NCI-H187 treated with DMSO at 0.1 percent for 48 hours (cell line): ENCODE results near the gene ZNF507.
A peak's percentile ranks its signal among the peaks of the same experiment; 100 is the strongest.

Experiments
- DNase-seq: peaks from one replicate; lab custom pipeline; 2025; lab: John Stamatoyannopoulos, UW

Gene ZNF507

DNA sequence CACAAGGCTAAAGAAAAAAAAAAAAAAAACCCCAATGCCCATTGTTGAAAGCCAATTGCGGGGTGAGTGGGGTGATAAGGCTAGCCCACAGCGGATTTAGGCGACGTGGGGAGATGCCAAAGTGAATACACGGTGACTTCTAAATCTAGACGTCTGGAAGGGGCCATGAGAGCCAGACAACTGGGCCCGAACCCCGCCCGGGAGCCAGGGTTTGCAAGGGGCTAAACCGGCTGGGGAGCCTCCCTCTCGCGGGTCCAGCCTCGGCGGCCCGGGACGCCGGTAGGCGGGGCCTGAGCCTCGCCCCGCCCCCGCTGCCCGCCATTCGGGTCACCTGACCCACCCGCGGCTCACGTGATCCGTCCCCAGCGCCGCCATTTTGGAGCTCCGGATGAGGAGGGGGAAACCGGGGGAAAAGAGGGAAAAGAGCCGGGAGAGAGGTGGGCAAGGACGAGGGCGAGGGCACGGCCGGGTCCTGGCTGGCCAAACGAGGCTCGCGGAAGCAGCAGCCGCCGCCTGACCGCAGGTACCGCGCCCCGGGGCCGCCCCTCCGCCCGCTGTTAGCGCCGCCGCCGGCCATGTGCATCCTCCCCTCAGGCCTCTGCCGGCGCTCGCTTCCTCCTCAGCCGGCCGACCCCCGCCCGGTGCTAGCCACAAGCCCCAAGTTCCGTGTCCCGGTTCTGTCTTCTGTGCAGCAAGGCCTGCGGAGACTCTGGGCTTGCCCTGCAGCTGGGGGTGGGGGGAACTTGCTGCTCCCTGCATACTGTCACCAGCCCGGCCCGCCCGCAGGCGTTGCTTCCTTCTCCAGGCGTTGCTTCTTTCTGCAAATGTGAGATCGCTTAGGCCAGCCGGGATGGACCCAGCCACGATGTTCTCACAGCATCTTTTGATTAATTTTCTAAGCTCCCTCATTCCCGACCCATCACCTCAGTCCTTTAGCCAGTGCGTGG is at the start of gene ZNF507:
Gene ZNF507, plus strand, starts transcription at position 350 of the 947 bp plus-strand sequence. CDS start 7,221 bp downstream, outside the sequence.
- peak; percentile 38 for DNase-seq

DNA sequence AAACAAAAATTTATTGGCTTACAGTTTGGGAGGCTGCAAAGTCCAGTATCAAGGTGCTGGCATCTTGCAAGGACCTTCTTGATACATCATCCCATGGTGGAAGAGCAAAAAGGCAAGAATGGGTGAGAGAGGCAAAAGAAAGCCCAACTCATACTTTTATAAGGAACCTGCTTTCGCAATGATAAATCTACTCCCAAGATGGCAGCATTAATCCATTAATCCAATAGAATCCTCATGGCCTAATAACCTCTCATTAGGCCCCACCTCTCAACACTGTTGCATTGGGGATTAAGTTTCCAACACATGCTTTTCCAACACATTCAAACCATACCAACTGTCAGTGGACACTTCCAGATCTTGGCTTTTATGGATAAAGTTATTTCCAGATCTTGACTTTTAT is 48.7 kb upstream of the ZNF507 start:
- DNase-seq, result no peak

DNA sequence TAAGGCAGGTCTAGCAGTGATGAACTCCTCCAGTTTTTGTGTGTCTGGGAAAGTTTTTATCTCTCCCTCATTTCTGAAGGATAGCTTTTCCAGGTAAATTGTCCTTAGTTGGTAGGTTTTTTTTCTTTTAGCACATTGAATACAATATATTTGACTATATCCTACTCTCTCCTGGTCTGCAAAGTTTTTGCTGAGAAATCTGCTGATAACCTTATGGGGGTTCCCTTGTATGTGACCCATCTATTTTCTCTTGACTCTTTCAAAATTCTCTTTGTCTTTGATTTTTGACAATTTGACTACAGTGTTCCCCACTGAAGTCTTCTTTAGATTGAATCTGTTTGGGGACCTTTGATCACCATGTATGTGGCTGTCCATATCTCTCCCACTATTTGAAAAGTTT is 42.6 kb upstream of the ZNF507 start:
- no peak for DNase-seq

DNA sequence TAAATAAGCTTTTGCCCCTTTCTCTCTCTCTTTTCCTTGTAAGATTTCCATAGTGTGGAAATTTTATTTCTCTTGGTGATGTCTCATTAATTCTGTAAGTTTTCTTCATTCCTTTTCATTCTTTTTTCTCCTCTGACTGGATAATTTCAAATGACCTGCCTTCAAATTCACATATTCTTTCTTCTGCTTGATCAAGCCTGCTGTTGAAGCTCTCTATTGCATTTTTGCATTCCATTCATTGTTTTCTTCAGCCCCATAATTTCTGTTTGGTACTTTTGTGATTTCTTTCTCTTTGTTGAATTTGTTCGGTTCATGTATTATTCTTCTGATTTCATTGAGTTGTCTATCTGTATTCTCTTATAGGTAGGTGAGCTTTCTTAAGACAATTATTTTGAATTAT is 42.2 kb upstream of the ZNF507 start:
- DNase-seq, result no peak

DNA sequence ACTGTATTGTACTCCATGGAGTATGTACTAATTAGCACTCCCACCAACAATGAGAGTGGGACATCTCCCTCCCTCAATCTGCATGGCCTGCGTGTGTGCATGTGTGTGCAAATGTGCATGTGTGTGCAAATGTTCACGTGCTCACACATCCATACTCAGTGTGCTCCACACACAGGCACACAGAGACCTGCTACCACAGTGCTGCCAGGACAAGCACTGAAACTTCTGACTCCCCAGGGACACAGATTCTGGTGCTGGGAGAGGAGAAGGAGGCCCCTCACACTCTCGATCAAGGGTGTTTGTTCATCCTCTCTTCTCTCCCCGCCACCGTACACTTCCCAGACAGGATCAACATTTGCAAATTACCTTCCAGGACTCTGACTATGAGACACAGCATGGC is 37.8 kb upstream of the ZNF507 start:
- no peak for DNase-seq

DNA sequence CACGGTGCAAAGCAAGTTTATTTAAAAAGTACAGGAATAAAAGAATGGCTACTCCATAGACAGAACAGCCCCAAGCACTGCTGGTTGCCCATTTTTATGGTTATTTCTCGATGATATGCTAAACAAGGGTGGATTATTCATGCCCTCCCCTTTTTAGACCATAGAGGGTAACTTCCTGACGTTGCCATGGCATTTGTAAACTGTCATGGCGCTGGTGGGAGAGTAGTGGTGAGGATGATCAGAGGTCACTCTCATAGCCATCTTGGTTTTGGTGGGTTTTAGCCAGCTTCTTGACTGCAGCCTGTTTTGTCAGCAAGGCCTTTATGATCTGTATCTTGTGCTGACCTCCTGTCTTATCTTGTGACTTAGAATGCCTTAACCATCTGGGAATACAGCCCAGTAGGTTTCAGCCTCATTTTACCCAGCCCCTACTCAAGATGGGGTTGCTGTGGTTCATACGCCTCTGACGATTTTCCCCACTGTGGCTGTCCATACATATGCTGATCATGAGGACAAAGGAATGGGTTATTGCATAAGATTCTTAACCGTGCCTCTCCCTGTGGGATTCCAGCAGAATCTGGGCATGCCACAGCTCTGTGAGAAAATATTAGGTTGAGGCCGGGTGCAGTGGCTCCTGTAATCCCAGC is 36.9 kb upstream of the ZNF507 start:
- no peak for DNase-seq

DNA sequence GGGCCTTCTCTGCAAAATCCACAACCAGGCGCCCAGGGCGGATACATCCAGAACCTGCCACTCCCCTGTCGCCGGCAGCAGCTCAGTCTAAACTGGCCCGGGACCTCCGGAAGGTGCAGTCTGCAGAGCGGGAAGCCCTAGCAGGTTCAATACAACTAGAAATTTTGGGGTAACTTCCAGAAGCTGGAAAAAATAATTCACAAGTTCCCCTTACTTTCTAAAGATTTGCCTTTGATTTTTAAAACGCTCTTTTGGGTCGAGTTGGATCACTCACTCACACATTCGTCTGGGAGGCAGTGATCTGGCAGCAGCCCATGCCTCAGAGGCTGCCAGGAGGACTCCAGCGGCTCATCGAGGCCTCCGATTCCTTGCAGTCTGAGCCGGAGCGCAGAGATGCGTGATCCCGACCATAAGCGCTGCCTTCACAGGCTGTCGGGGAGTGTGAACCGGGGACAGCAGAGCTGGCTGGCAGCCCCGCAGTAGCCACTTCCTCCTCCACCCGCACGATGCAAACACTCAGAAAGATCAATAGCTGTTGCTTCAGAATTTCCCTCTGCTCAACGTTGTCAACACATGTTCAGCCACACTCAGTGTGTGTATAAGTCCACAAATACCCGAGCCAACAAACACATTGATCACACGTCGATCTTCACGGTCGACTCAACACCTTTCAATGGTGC is 35.6 kb upstream of the ZNF507 start:
- no peak for DNase-seq

DNA sequence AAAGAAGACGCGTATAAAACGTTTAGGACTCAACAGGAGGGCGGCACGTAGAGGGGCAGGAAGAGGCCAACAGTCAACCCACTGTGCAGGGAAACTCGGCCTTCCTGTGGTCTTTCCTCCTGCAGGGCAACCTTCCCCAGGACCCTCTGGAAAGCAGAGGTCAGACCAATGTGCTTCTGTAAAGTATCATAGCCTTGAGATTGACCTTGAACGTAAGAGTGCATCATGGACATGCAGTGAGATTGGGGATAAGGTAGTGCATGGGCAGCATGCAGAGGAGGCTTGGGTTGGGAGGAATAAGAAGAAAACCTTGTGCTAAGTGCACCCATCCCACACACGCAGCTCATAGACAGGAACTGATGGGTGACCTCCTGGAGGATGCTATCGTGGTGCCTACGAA is 34.0 kb upstream of the ZNF507 start:
- no peak for DNase-seq

DNA sequence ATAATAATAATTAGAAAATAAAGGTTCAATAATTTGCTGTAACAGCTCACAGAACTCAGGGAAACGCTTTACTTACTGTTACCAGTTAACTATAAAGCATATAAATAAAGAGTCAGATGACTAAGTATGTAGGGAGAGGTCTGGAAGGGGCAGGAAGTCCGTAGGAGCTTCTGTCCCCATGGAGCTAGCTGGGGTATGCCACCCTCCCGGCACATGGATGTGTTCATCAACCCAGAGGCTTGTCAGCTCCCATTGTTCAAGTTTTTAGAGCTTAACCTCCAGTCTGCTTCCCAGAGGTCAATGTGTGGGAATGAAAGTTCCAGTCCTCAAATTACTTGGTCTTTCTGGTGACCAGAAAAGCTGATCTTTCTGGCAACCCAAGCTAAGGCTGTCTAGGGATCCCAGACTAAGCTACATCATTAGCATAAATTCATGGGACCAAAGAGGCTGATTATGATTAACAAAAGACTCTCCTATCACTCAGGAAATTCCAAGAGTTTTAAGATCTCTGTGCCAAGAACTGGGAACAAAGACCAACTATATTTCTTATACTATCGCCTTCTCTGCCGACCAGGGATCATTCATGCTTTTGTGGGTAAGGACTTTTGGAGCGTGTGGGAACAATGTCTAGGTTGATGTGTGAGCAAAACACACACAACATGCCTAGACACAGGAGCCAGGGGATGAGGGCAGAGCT is 31.7 kb upstream of the ZNF507 start:
- DNase-seq, result no peak

DNA sequence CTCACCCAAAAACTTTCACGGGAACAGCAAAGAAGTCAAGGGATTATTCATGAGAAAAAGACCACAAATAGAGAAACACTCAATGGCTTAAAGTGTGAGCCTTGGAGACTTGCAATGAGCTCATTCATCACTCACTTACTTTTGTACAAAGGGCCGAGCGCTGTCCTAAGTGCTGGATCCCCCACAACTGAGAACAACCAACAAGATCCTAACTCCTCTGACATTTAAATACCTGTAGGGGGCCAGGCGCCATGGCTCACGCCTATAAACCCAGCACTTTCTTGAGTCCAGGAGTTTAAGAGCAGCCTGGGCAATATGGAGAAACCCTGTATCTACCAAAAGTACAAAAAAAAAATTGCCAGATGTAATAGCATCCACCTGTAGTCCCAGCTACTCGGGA is 29.4 kb upstream of the ZNF507 start:
- DNase-seq, result no peak

DNA sequence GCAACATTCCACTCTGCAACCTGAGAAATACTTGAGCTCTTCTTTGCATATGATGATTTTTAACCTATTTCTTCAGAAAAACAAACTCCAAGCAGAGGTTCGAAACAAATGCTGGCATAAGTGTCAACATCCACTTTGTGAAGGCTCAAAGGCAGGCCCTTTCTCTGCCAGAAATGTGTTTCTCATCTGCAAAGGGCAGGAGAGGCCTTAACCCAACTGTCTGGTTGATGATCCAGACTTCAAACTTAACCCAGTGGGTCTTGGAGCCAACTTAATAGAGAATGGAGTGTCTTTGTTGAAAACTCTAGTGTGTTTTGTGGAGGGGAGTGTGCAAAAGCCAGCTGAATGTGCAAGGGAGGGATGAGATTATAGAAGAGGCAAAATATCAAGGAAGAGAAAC is 28.3 kb upstream of the ZNF507 start:
- no peak for DNase-seq

DNA sequence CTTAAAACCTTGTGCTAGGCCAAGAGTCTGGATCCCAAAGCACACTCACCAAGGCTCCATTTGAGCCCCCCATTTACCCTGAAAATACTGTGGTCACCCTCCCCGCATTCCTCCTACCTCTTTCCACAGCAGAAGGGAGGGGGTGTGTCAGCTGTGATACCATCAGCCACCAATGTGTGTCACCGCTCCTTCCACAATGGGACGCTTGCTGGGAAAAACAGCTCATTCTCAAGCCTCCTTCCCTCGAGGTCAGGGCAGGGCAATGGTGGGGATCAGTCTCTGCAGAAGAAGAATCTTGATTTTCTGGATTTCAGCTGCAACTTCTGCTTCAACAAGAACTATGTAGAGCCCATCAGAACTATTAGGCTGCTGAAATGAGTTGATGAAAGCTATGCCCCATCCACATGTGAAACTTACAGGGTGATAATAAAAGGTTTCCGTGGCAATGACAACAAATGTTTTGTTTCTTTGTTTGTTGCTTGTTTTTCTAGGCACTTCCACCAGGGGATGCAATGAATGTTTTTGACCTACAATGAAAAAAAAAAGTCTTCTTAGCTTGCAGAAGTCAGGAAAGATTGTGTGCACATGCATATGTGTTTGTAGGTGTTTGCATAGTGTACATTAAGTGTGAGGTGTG is 26.4 kb upstream of the ZNF507 start:
- DNase-seq, result no peak

DNA sequence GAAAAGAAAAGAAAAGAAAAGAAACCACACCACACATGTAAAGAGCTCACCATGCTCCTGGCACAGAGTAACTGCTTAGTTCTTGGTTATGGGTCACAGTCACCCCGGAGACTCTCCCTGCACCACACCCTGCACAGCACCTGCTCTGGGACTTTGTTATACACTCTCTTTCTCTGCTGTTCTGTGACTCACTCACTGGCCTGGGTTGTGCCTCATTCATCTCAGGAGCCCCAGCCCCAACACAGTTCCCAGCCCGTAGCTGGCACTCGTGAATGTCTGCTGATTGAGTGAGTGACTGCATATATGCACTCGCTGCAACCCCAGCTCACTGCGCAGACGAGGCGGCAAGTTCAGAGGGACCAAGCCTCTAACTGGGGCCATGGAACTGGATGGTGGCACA is 22.9 kb upstream of the ZNF507 start:
- DNase-seq, result no peak

DNA sequence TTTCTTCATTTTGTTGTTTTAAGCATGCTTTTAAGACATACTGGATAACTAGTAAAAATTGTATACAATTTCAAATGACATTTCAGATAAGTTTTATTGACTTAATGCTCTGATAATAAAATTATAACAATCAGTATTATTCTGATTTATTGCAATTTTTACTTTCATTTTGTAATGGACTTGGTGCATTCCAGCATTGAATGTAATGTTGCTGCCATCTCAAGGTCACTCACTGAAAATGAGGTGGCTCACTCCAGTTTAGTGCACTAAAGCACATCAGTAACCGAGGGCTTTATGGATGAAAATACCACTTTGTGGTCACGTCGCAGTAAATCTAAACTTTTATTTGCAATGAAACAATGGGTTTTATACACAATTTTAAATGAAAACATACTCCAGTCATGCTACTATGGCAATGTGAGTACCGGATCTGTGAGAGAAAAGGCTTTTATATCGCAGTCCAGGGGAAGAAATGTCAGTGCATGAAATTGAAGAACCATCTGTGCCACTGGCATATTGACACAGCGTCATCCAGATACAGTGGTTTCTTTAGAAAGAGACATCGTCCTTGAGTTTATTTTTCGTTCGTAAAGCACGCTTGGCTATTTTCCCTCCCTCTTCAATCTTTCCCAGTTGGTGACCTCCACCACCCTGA is 20.7 kb upstream of the ZNF507 start:
- DNase-seq, result peak; percentile 71

DNA sequence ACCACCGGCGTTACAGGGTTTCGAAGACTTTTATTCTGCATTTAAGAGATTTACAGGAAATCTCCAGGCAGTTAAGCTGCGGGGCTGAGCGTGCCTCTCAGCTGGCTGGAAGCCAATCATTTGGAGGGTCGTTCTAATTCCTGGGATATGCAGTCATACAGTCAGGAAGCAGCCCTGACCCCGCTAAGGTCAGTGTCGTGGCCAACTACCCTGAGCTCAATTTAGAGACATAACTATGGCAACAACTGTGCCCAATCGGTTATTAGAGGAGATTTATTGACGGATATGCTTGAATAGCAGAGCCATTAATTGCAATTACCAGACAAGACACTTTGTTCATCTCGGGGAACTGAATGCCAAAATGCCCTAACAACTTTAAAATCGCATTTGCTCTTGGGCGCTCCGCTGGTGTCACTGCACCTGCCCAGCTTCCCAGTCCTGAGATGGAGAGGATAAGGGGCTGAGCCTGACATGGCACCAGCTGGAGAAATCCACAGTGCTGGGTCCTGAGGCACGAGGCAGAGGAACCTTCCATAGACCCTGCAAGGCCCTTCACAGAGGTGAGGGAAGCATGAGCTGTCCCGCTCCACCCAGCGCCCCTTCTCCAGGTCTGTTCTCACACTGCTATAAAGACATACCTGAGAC is 15.1 kb upstream of the ZNF507 start:
- no peak for DNase-seq

DNA sequence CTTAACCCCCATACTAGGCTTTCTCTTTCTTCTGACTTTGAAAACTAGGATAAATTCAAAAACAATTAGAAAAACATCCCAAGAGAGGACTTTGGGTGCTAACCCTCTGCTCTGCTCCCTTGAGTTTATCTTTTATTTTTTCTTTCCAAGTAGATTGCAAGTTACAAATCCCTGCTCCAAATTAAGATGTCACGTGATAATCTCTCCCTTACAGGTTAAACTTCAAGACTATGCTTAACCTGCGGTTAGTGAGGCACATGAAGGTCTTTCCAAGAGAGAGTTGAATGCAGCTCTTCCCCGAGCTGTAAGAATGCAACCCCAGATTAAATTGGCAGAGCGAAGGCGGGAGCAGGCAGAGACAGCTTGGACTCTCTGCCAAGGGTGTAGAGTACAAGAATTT is 12.2 kb upstream of the ZNF507 start:
- DNase-seq, result no peak

DNA sequence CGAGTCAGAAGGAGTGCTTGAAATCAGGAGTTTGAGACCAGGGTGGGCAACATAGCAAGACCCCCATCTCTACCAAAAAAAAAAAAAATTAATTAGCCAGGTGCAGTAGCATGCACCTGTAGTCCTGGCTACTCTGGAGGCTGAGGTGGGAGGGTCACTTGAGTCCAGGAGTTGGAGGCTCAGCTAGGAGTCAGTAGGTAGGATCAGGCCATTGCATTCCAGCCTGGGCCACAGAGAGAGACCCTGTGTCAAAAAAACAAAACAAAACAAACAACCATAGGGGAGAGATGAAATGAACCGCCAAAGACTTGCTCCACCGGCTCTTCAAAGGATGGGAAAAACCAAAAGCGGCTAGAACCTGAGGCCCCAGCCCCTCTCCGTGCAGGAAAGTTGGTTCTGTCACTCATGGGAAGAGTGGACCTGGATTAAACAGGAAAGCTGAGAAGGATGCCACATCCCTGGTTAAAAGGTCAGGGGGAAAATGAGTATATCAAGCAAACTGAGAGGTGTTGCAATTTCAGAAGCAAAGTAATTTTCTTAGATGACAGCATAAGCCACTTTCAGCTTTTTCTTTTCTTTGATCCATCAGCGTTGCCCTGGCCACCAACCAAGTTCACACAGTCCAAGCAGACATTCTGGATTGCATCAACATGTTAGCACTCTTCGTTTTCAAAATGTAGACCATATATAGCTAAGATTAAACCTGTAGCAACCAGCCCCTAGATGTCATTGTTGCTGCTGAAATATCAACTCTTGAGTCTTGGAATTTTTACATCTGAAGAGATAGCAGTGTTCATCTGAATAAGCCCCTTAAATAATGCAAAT is 8.9 kb upstream of the ZNF507 start:
- DNase-seq, result no peak

DNA sequence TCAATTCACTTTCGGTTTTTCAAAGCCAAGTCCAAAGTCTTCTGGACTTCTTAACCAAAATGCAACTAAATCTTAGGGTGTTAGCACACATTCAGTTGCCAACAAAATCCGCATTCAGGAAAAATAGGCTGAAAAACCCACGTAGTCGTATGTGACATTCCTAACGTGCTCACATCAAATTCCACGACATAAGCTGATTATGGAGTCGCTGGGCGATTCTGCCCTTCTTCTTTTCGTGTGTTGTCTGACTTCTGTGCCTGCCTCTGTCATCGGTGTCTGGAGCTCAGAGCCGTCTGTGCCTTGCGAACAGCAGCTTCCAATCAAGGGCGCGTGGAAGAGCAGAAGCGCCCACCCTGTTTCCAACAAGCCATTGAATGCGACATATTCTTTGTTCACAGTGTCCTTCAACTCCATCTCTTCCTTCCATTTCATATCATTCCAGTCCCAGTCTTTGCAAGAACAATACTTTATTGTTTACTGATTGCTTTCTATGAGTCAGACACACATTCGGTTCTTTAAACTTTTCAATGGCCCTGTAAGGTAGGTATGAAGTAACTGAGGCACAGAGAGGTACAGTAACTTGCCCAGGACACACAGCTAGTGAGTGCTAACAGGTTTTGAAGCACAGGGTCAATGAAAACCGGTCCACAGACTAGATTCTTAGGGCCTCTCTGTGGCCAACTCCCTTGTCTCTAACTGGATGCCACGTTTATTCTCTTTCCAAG is 8.2 kb upstream of the ZNF507 start:
- DNase-seq, result no peak

DNA sequence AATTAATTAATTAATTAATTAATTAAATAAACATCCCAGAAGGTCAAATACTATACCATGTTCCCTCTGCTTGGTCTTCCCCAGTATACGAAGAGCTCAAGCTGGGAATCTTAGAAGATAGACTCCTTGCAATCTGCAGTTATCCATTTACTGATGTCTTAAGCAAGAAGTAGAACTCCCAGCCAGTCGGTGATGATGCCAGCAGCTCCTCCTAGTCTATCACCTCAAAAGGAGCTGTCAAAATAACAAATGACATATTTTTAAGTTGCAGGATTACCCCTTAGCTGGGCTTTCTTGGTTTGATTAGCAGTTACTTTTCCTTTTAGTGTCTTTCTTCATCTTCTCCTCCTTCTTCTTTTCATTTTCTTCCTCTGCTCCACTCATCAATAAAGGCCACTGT is 6.0 kb upstream of the ZNF507 start:
- DNase-seq, result no peak
